GM12878 (cell line): Measurements from ENCODE around the gene SP4.

Experiments used
- CTCF ChIP-seq, 3 experiments: IDR thresholded peaks in 2 of 3; conservative IDR thresholded peaks in 1 of 3; 2 replicates each; pipeline ENCODE4 v1.5.1; 2011; ENCODE audit warnings: low read depth in 3 of 3, low read length in 3 of 3, mild to moderate bottlenecking in 3 of 3, control low read depth in 2 of 3, moderate library complexity in 2 of 3, inconsistent platforms in 1 of 3, mixed read lengths in 1 of 3; ENCODE audit not compliant: control insufficient read depth in 2 of 3, insufficient read depth in 1 of 3; ENCODE audit errors: extremely low read depth in 1 of 3
- LARP7 ChIP-seq: fragments of 450-650 bp; IDR thresholded peaks from 2 replicates; pipeline ENCODE4 v1.6.1; 2017; ENCODE audit warnings: mild to moderate bottlenecking
- NFYB ChIP-seq: IDR thresholded peaks from 2 replicates; pipeline ENCODE4 v1.6.1; 2011; ENCODE audit warnings: low read depth, mild to moderate bottlenecking, low read length, improper control_type of control experiment, moderate library complexity; ENCODE audit not compliant: insufficient read depth
- NRF1 ChIP-seq: conservative IDR thresholded peaks from 2 replicates; pipeline ENCODE4 v1.6.1; 2011; ENCODE audit warnings: mild to moderate bottlenecking, low read depth, low read length, improper control_type of control experiment
- USF2 ChIP-seq: IDR thresholded peaks from 2 replicates; pipeline ENCODE4 v1.6.1; 2011; ENCODE audit warnings: low read depth, low read length, improper control_type of control experiment, borderline replicate concordance

GRCh38 chr7:21422751-21423150 is 5.1 kb upstream of the SP4 start:
- TF ChIP-seq NFYB, result no peak
- no peak for TF ChIP-seq LARP7
- no peak for TF ChIP-seq CTCF (IDR thresholded peaks at IDR 0.05 in 2 of 3, conservative IDR thresholded peaks at IDR 0.05 in 1 of 3; ENCODE audit: control insufficient read depth in 2 of 3, extremely low read depth in 1 of 3, insufficient read depth in 1 of 3, low read depth in 3 of 3, low read length in 3 of 3)
- no peak for TF ChIP-seq USF2
- no peak for TF ChIP-seq NRF1
